Keratinocyte (primary cell): ENCODE data around the gene VAMP2. TPM values are rescaled to one million over a fixed set of nuclear protein-coding genes. Genes with fewer than 3 reads are reported as not detected.

Source experiments
- DNase-seq: peaks from one replicate; pipeline ENCODE4 v3.0.0-alpha.2; 2011; ENCODE audit warnings: low read depth, missing footprints, low spot score
- FAIRE-seq: peaks from 2 replicates; lab custom pipeline; 2011; peaks lifted over from hg19 to GRCh38; lab: Jason Lieb, UNC
- H2AFZ ChIP-seq: 2 replicates; pipeline ENCODE4 v1.6.0; 2012; ENCODE audit warnings: low read length, control low read depth, inconsistent platforms; ENCODE audit not compliant: control insufficient read depth
- H3K27ac ChIP-seq: 2 replicates; pipeline ENCODE4 v1.5.1; 2011; ENCODE audit warnings: low read length; ENCODE audit not compliant: control insufficient read depth, insufficient read depth
- H3K27me3 ChIP-seq: 3 replicates; pipeline ENCODE4 v1.6.0; 2011; ENCODE audit warnings: low read length; ENCODE audit not compliant: control insufficient read depth, insufficient read depth; ENCODE audit errors: extremely low read depth
- H3K36me3 ChIP-seq, 2 experiments: 2 replicates in 1 of 2; 3 replicates in 1 of 2; pipeline ENCODE4 v1.5.1; 2011; ENCODE audit warnings: low read length in 2 of 2, mild to moderate bottlenecking in 1 of 2; ENCODE audit not compliant: control insufficient read depth in 2 of 2, insufficient read depth in 2 of 2; ENCODE audit errors: extremely low read depth in 1 of 2
- H3K4me1 ChIP-seq: 3 replicates; pipeline ENCODE4 v1.5.1; 2011; ENCODE audit warnings: low read length; ENCODE audit not compliant: control insufficient read depth, insufficient read depth; ENCODE audit errors: extremely low read depth
- H3K4me2 ChIP-seq: 3 replicates; pipeline ENCODE4 v1.6.0; 2011; ENCODE audit warnings: low read depth, low read length; ENCODE audit not compliant: control insufficient read depth, insufficient read depth; ENCODE audit errors: extremely low read depth
- H3K4me3 ChIP-seq, 3 experiments: fragments of 200-600 bp in 1 of 3; sonication (generic) in 1 of 3; 2 replicates in 2 of 3; 3 replicates in 1 of 3; pipeline ENCODE4 v1.5.1; 2011 to 2016; ENCODE audit warnings: low read length in 3 of 3, mild to moderate bottlenecking in 3 of 3, control low read depth in 2 of 3, inconsistent platforms in 1 of 3, low read depth in 1 of 3, mixed read lengths in 1 of 3, mixed run types in 1 of 3, moderate library complexity in 1 of 3; ENCODE audit not compliant: control insufficient read depth in 2 of 3, insufficient read depth in 2 of 3; ENCODE audit errors: extremely low read depth in 1 of 3
- H3K79me2 ChIP-seq: 2 replicates; pipeline ENCODE4 v1.6.0; 2012; ENCODE audit warnings: low read length; ENCODE audit not compliant: control insufficient read depth, insufficient read depth
- H3K9ac ChIP-seq: 3 replicates; pipeline ENCODE4 v1.6.0; 2011; ENCODE audit warnings: low read length; ENCODE audit not compliant: control insufficient read depth, insufficient read depth; ENCODE audit errors: extremely low read depth
- H3K9me1 ChIP-seq: 3 replicates; pipeline ENCODE4 v1.6.0; 2011; ENCODE audit warnings: low read length; ENCODE audit not compliant: control insufficient read depth, insufficient read depth; ENCODE audit errors: extremely low read depth
- H3K9me3 ChIP-seq: 2 replicates; pipeline ENCODE4 v1.5.1; 2012; ENCODE audit warnings: low read depth, low read length; ENCODE audit not compliant: control insufficient read depth
- H4K20me1 ChIP-seq: 3 replicates; pipeline ENCODE4 v1.6.0; 2011; ENCODE audit warnings: low read length; ENCODE audit not compliant: control insufficient read depth, insufficient read depth; ENCODE audit errors: extremely low read depth
- EZH2 ChIP-seq: IDR thresholded peaks from one replicate; pipeline ENCODE4 v1.6.1; 2012; ENCODE audit warnings: inconsistent platforms, mild to moderate bottlenecking, low read length, moderate library complexity
- dilution Hi-C: fragments of 300-500 bp; cut with MboI; formaldehyde crosslinking; loops from one replicate; pipeline ENCODE4 v1.7.0; 2020; ENCODE audit warnings: low sequenced_read_pairs; ENCODE audit not compliant: extremely low pct_ligation_motif_present
- polyA plus RNA-seq, 5 experiments: library from polyadenylated mRNA; depleted of rRNA in 3 of 5; stranded (reverse) in 3 of 5; stranded (forward) in 1 of 5; unstranded in 1 of 5; fragments of >200 nt; gene quantifications; 1 replicate in 1 of 5; 2 replicates in 3 of 5; 3 replicates in 1 of 5; pipeline versions ENCODE4 v1.2.1 to v1.2.3, GENCODE V29; 2011 to 2012; ENCODE audit warnings: missing spikeins in 2 of 5, low read depth in 1 of 5, low replicate concordance in 1 of 5
- TF ChIP-seq, protein P1 (sequence below), 3 experiments: IDR thresholded peaks in 1 of 3; conservative IDR thresholded peaks in 1 of 3; optimal IDR thresholded peaks in 1 of 3; 2 replicates in 2 of 3; 3 replicates in 1 of 3; pipeline versions ENCODE3 to v1.5.1; 2011; ENCODE audit warnings: low read length in 3 of 3, mild to moderate bottlenecking in 3 of 3, moderate library complexity in 2 of 3, control low read depth in 1 of 3, inconsistent platforms in 1 of 3; ENCODE audit not compliant: insufficient read depth in 2 of 3; ENCODE audit errors: extremely low read depth in 1 of 3

The VAMP2 gene
- polyA plus RNA-seq, 1 donor (not counting 4 experiments of a cell fraction or from before 2014, with no cell fraction given), result 9.8 TPM

DNA sequence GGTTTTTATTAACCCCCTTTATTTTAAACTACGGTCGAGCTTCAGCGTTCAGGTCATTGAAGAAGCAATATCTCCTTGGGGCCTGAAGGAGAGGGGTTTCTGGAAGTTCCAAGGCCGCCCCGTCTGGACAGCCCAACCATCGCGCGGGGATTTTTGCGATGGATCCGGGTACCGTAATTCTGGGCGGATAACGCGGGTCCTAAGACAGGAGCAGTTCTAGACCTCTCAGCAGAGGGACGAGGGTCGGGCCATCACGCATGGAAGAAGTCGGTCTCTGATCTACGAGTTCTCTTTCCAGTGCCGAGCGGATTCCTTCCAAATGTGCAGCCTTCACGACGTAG lies 23.7 kb upstream of the VAMP2 start:
- H3K36me3 ChIP-seq, result no peaks in the 10 kb centered on the region
- H3K79me2 ChIP-seq, result peaks cover 14% of the 10 kb centered on the region
- no peaks in the 10 kb centered on the region for H3K27me3 ChIP-seq
- dilution Hi-C loops, result no loop called here
- peak overlapping the region; percentile 97 for H2AFZ ChIP-seq
- TF ChIP-seq, protein P1, sequence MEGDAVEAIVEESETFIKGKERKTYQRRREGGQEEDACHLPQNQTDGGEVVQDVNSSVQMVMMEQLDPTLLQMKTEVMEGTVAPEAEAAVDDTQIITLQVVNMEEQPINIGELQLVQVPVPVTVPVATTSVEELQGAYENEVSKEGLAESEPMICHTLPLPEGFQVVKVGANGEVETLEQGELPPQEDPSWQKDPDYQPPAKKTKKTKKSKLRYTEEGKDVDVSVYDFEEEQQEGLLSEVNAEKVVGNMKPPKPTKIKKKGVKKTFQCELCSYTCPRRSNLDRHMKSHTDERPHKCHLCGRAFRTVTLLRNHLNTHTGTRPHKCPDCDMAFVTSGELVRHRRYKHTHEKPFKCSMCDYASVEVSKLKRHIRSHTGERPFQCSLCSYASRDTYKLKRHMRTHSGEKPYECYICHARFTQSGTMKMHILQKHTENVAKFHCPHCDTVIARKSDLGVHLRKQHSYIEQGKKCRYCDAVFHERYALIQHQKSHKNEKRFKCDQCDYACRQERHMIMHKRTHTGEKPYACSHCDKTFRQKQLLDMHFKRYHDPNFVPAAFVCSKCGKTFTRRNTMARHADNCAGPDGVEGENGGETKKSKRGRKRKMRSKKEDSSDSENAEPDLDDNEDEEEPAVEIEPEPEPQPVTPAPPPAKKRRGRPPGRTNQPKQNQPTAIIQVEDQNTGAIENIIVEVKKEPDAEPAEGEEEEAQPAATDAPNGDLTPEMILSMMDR (optimal IDR thresholded peaks at IDR 0.05 in 1 of 3, IDR thresholded peaks at IDR 0.05 in 1 of 3, conservative IDR thresholded peaks at IDR 0.05 in 1 of 3; ENCODE audit: extremely low read depth in 1 of 3, insufficient read depth in 2 of 3, low read length in 3 of 3), result peak in 1 of 3 experiments; percentile 37
- TF ChIP-seq EZH2, result no peak
- H3K4me3 ChIP-seq, result peak overlapping the region; percentile 68 to 93 (median 93)
- H3K27ac ChIP-seq, result peak overlapping the region; percentile 64
- H3K9me1 ChIP-seq, result no peaks in the 10 kb centered on the region
- no peaks in the 10 kb centered on the region for H3K9me3 ChIP-seq
- H3K4me1 ChIP-seq, result peaks cover 24% of the 10 kb centered on the region
- H4K20me1 ChIP-seq, result no peaks in the 10 kb centered on the region
- peak overlapping the region; percentile 75 for H3K4me2 ChIP-seq
- FAIRE-seq, result peak; percentile 55
- DNase-seq, result no peak
- H3K9ac ChIP-seq, result peak overlapping the region; percentile 83

DNA sequence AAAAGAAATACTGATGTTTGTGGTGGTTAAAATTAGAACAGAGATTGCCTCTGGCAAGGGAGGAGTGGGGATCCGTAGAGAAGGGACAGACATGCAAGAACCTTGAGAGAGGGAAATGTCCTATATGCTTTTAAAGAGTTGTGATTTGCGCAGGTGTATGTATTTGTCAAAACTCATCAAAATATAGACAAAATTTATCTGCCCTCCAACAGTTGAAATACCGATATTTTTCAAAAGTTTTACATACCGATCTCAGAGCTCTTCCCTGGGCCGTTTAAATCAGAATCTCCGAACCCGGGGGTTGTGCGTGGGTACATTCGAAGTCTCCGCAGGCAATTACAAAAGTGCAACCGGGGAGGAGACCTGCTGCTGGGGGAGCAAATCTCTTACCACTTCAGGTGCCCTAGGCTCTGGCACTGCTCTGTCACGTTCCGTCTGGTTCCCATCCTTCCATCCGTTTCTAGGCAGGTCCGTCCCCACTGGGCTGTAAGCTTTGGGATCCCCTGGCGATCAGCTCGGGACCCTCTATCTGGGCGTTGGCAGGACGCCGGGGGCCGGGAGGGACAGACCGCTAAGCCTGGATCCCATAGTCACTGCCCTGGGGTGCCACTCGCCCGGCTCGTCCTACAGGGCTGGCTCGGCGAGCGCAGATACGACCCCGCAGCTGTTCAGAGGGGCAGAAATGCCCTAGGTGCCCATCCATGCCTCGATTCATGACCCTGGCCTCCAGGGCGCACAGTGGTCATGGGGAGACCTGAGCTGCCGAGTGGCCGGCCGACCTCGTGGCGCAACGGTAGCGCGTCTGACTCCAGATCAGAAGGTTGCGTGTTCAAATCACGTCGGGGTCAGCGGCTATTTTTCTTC lies 23.1 kb upstream of the VAMP2 start:
- Histone ChIP-seq H3K79me2 (peaks cover 14% of the 10 kb centered on the region), H3K27ac (peak overlapping the region; percentile 64), H3K4me2 (peak overlapping the region; percentile 75), H3K9me1 (no peaks in the 10 kb centered on the region), H3K4me1 (peaks cover 24% of the 10 kb centered on the region), H3K9ac (peak overlapping the region; percentile 83), H2AFZ (peak overlapping the region; percentile 88), H3K9me3 (no peaks in the 10 kb centered on the region), H3K4me3 (peak overlapping the region; percentile 68 to 93 (median 93)), H3K36me3 (no peaks in the 10 kb centered on the region), H4K20me1 (no peaks in the 10 kb centered on the region), H3K27me3 (no peaks in the 10 kb centered on the region)
- DNase-seq (no peak), FAIRE-seq (no peak)
- TF ChIP-seq, protein P1 (optimal IDR thresholded peaks at IDR 0.05 in 1 of 3, IDR thresholded peaks at IDR 0.05 in 1 of 3, conservative IDR thresholded peaks at IDR 0.05 in 1 of 3; ENCODE audit: extremely low read depth in 1 of 3, insufficient read depth in 2 of 3, low read length in 3 of 3), result no peak
- no peak for TF ChIP-seq EZH2
- dilution Hi-C loops, result no loop called here
